ENCODE results near the gene ZIC1. TPM values are rescaled to one million over a fixed set of nuclear protein-coding genes. Genes with fewer than 3 reads are reported as not detected.

Gene ZIC1
- total RNA-seq, 4 donors from 2014 or later: not detected

GRCh38 chr3:147397155-147397874 lies 11.8 kb upstream of the ZIC1 start:
- Histone ChIP-seq H3K9me3 (peaks cover 0 to 4% (median 0%) of the 10 kb centered on the region in 4 donors), H3K4me3 (no peak overlapping the region), H3K27ac (replicated peaks in 1 of 4) (no peak overlapping the region), H3K4me1 (peaks cover 17 to 58% (median 49%) of the 10 kb centered on the region in 4 donors), H3K36me3 (no peaks in the 10 kb centered on the region), H3K27me3 (peaks cover 10 to 100% (median 67%) of the 10 kb centered on the region in 4 donors)
- intact Hi-C loops (cut with DNase I): no loop called here
- TF ChIP-seq POLR2AphosphoS5 (IDR thresholded peaks at IDR 0.05) (no peak), POLR2A (IDR thresholded peaks at IDR 0.05; ENCODE audit: low read depth) (no peak), EP300 (IDR thresholded peaks at IDR 0.05) (no peak), CTCF (IDR thresholded peaks at IDR 0.05) (no peak)
- 11% methylated on average over 34 of the region's 34 CpGs for WGBS
- DNase-seq (ENCODE audit: extremely low spot score): no peak

GRCh38 chr3:147397875-147398812 lies 11.0 kb upstream of the ZIC1 start:
- 29% methylated on average over 33 of the region's 46 CpGs for WGBS
- Histone ChIP-seq H3K36me3 (no peaks in the 10 kb centered on the region), H3K27me3 (peaks cover 9 to 100% (median 59%) of the 10 kb centered on the region in 4 donors), H3K27ac (replicated peaks in 1 of 4) (no peak overlapping the region), H3K4me3 (no peak overlapping the region), H3K9me3 (peaks cover 0 to 4% (median 0%) of the 10 kb centered on the region in 4 donors), H3K4me1 (peaks cover 9 to 49% (median 41%) of the 10 kb centered on the region in 4 donors)
- DNase-seq (ENCODE audit: extremely low spot score): no peak
- intact Hi-C loops (cut with DNase I): no loop called here
- TF ChIP-seq POLR2AphosphoS5 (IDR thresholded peaks at IDR 0.05) (no peak), EP300 (IDR thresholded peaks at IDR 0.05) (no peak), CTCF (IDR thresholded peaks at IDR 0.05) (no peak), POLR2A (IDR thresholded peaks at IDR 0.05; ENCODE audit: low read depth) (no peak)

- Histone ChIP-seq H3K4me1 (peaks cover under 1 to 41% (median 32%) of the 10 kb centered on the region in 4 donors), H3K27ac (replicated peaks in 1 of 4) (no peak overlapping the region), H3K4me3 (no peak overlapping the region), H3K9me3 (peaks cover 0 to 4% (median 0%) of the 10 kb centered on the region in 4 donors), H3K36me3 (no peaks in the 10 kb centered on the region), H3K27me3 (peaks cover 4 to 100% (median 52%) of the 10 kb centered on the region in 4 donors)
- no peak for TF ChIP-seq POLR2A (IDR thresholded peaks at IDR 0.05; ENCODE audit: low read depth)
- no peak for TF ChIP-seq POLR2AphosphoS5 (IDR thresholded peaks at IDR 0.05)
- TF ChIP-seq EP300 (IDR thresholded peaks at IDR 0.05): no peak
- no peak for TF ChIP-seq CTCF (IDR thresholded peaks at IDR 0.05)
- intact Hi-C loops (cut with DNase I): no loop called here
- DNase-seq (ENCODE audit: extremely low spot score): no peak
- WGBS: 66% methylated on average over 2 of the region's 2 CpGs
Measured at GRCh38 chr3:147398813-147399534, 10.2 kb upstream of the ZIC1 start.

DNA sequence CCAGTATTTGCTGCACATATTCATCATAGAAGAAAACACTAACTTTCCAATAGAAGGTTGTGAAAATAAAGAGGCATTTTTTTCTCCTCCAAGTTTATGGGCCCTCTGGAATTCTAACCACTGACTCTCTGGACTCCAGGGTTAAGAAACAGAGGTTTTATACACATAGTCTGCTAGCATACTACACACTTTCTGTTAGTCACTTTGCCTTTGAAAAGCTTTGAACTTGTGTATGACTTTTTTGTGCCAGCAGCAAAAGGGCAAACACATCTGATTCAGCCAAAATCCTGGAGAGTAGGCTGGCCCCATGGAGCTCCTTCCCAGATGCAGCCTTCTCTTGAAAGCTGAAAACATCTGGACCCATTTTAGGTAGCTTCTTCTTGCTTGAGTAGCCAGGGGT lies 9.1 kb upstream of the ZIC1 start:
- no peak for TF ChIP-seq EP300 (IDR thresholded peaks at IDR 0.05)
- TF ChIP-seq POLR2A (IDR thresholded peaks at IDR 0.05; ENCODE audit: low read depth): no peak
- TF ChIP-seq POLR2AphosphoS5 (IDR thresholded peaks at IDR 0.05): no peak
- no peak for TF ChIP-seq CTCF (IDR thresholded peaks at IDR 0.05)
- H3K27ac ChIP-seq (replicated peaks in 1 of 4): no peak overlapping the region
- H3K9me3 ChIP-seq: peaks cover 0 to 4% (median 0%) of the 10 kb centered on the region in 4 donors
- H3K4me3 ChIP-seq: no peak overlapping the region
- H3K4me1 ChIP-seq: peaks cover 0 to 36% (median 32%) of the 10 kb centered on the region in 4 donors
- intact Hi-C loops (cut with DNase I): no loop called here
- no peaks in the 10 kb centered on the region for H3K36me3 ChIP-seq
- peaks cover 0 to 100% (median 51%) of the 10 kb centered on the region in 4 donors for H3K27me3 ChIP-seq
- DNase-seq (ENCODE audit: extremely low spot score): no peak
